Measurements from ENCODE around the gene ZNF138.

GRCh38 chr7:64849250-64849923, 55.2 kb downstream of the ZNF138 start:
- TF ChIP-seq CTCF (IDR thresholded peaks at IDR 0.05) (no peak), POLR2A (IDR thresholded peaks at IDR 0.05) (no peak), POLR2AphosphoS5 (IDR thresholded peaks at IDR 0.05) (no peak)
